WTC11 (cell line): ENCODE results near the gene EFCAB5. TPM values are rescaled to one million over a fixed set of nuclear protein-coding genes. Genes with fewer than 3 reads are reported as not detected.

ENCODE experiments used
- ATAC-seq: fragments of 200-7000 bp; cut with Tn5 transposase; 2 replicates; pipeline ENCODE4 v1.10.0; 2021; ENCODE audit warnings: mild to moderate bottlenecking, moderate library complexity
- CTCF ChIA-PET: fragments of 300-600 bp; sonication (Branson Sonifier 250); formaldehyde crosslinking; loops from one replicate; lab custom pipeline; 2021; ENCODE audit warnings: antibody characterized with exemption; lab: Charles Lee
- POLR2A ChIA-PET: fragments of 350-600 bp; sonication (Branson Sonifier 250); formaldehyde crosslinking; loops from one replicate; lab custom pipeline; 2021; ENCODE audit warnings: antibody characterized with exemption; lab: Charles Lee
- DNase-seq: peaks from one replicate; pipeline ENCODE4 v3.0.0; 2021; ENCODE audit warnings: low spot score
- H3K27ac Mint-ChIP-seq: 2 replicates; pipeline ENCODE4 v1.8.0; 2021; ENCODE audit warnings: mixed read lengths
- H3K27me3 Mint-ChIP-seq: 2 replicates; pipeline ENCODE4 v1.8.0; 2021; ENCODE audit warnings: low read depth, mild to moderate bottlenecking, moderate library complexity, mixed read lengths
- H3K36me3 Mint-ChIP-seq: 2 replicates; pipeline ENCODE4 v1.8.0; 2021; ENCODE audit warnings: mixed read lengths
- H3K4me1 Mint-ChIP-seq: 2 replicates; pipeline ENCODE4 v1.8.0; 2022; ENCODE audit warnings: mixed read lengths
- H3K4me3 Mint-ChIP-seq: 2 replicates; pipeline ENCODE4 v1.8.0; 2021; ENCODE audit warnings: mild to moderate bottlenecking, moderate library complexity, mixed read lengths
- H3K9me3 Mint-ChIP-seq: 2 replicates; pipeline ENCODE4 v1.8.0; 2021; ENCODE audit warnings: mixed read lengths
- CREB1 ChIP-seq: sonication (generic); formaldehyde crosslinking; IDR thresholded peaks from 2 replicates; pipeline ENCODE4 v1.8.0; 2023; ENCODE audit warnings: mild to moderate bottlenecking, missing genetic modification reagents
- CTCF ChIP-seq: fragments of 200-600 bp; IDR thresholded peaks from 2 replicates; pipeline ENCODE4 v1.8.0; 2022; ENCODE audit warnings: antibody characterized with exemption
- ETV6 ChIP-seq: sonication (generic); formaldehyde crosslinking; IDR thresholded peaks from 2 replicates; pipeline ENCODE4 v1.8.1; 2022; ENCODE audit warnings: mild to moderate bottlenecking, missing genetic modification reagents
- FOXK1 ChIP-seq: sonication (generic); formaldehyde crosslinking; IDR thresholded peaks from 2 replicates; pipeline ENCODE4 v1.8.0; 2022; ENCODE audit warnings: mild to moderate bottlenecking, moderate library complexity, missing genetic modification reagents
- FOXP1 ChIP-seq: sonication (generic); formaldehyde crosslinking; IDR thresholded peaks from 2 replicates; pipeline ENCODE4 v1.8.0; 2022; ENCODE audit warnings: missing genetic modification reagents, mild to moderate bottlenecking, moderate library complexity, borderline replicate concordance
- GTF2I ChIP-seq: fragments of 250-450 bp; sonication (Bioruptor Pico); conservative IDR thresholded peaks from 2 replicates; pipeline ENCODE4 v1.4.0; 2021; ENCODE audit warnings: mild to moderate bottlenecking
- KAT7 ChIP-seq: sonication (generic); formaldehyde crosslinking; IDR thresholded peaks from 2 replicates; pipeline ENCODE4 v1.8.1; 2023; ENCODE audit warnings: missing genetic modification reagents, mild to moderate bottlenecking, borderline replicate concordance
- MAX ChIP-seq: sonication (generic); formaldehyde crosslinking; IDR thresholded peaks from 2 replicates; pipeline ENCODE4 v1.8.0; 2022; ENCODE audit warnings: mild to moderate bottlenecking, missing genetic modification reagents
- NFYB ChIP-seq: sonication (generic); formaldehyde crosslinking; conservative IDR thresholded peaks from 2 replicates; pipeline ENCODE4 v1.8.0; 2022; ENCODE audit warnings: low read depth, missing genetic modification reagents
- STAT6 ChIP-seq: sonication (generic); formaldehyde crosslinking; conservative IDR thresholded peaks from 2 replicates; pipeline ENCODE4 v1.8.1; 2023; ENCODE audit warnings: mild to moderate bottlenecking, low read depth, missing genetic modification reagents, moderate library complexity
- TP53 ChIP-seq: sonication (generic); formaldehyde crosslinking; IDR thresholded peaks from 2 replicates; pipeline ENCODE4 v1.8.1; 2023; ENCODE audit warnings: mild to moderate bottlenecking, missing genetic modification reagents
- ZNF121 ChIP-seq: sonication (generic); formaldehyde crosslinking; IDR thresholded peaks from 2 replicates; pipeline ENCODE4 v1.8.0; 2023; ENCODE audit warnings: missing genetic modification reagents
- ZNF317 ChIP-seq: sonication (generic); formaldehyde crosslinking; IDR thresholded peaks from 2 replicates; pipeline ENCODE4 v1.8.1; 2023; ENCODE audit warnings: low read depth, mild to moderate bottlenecking, moderate library complexity, missing genetic modification reagents, borderline replicate concordance
- ZNF416 ChIP-seq: fragments of 250-450 bp; sonication (Bioruptor Pico); IDR thresholded peaks from 2 replicates; pipeline ENCODE4 v1.9.0; 2021; ENCODE audit warnings: mild to moderate bottlenecking, inconsistent platforms
- ZNF671 ChIP-seq: fragments of 250-450 bp; sonication (Bioruptor Pico); IDR thresholded peaks from 2 replicates; pipeline ENCODE4 v1.8.0; 2021; ENCODE audit warnings: mild to moderate bottlenecking
- total RNA-seq: library from RNA; stranded (reverse); gene quantifications from 3 replicates; pipeline ENCODE4 v1.2.3, GENCODE V29; 2021
- TF ChIP-seq, protein P1 (sequence below): sonication (generic); formaldehyde crosslinking; IDR thresholded peaks from 2 replicates; pipeline ENCODE4 v1.8.1; 2023; ENCODE audit warnings: mild to moderate bottlenecking, missing genetic modification reagents, borderline replicate concordance
- TF ChIP-seq, protein P2 (sequence below): fragments of 250-450 bp; sonication (Bioruptor Pico); IDR thresholded peaks from 2 replicates; pipeline ENCODE4 v1.9.0; 2021; ENCODE audit warnings: mild to moderate bottlenecking

Gene EFCAB5
- total RNA-seq, 1 experiment from 2014 or later: 0.59 TPM

DNA sequence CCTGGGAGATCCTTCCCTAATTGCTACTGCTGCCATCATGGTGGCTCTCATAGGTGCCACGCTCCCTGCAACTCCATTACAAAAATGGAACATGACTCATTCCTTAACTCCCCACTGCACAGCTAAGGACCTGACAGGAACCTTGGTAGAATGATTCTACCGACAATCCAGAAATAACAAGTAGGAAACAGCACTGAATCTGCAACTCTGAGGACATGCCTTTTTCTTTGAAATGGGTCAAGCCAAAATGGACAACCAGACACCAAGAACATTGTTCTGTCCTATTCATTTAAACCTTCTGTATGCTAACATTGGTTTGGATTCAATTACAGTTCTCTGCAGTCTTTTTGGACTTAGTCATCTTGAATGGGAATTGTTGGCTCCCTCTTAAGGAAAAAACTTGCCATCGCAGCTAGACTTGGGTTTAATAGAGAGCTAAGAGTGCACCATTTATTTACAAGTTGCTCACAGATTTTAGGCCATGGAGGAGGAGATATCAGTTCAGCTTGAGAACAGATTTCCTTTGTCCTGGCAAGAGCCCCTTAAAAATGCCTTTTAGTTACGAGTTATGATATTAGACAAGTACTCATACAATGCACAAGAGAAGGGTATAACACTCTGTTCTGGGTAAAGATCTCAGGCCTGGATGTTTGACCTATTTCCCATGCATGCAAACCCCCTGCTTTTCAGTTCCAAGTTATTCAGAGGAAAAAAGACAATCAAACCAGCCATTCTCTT lies 154.2 kb downstream of the EFCAB5 start:
- DNase-seq: no peak
- CTCF ChIA-PET: interaction anchor here (0.6 to 5.6 kb wide), 39 partner anchors 10 to 741 kb away, joined by 3 to 114 read pairs (median 4); partner anchors contain the start of gene SSH2

DNA sequence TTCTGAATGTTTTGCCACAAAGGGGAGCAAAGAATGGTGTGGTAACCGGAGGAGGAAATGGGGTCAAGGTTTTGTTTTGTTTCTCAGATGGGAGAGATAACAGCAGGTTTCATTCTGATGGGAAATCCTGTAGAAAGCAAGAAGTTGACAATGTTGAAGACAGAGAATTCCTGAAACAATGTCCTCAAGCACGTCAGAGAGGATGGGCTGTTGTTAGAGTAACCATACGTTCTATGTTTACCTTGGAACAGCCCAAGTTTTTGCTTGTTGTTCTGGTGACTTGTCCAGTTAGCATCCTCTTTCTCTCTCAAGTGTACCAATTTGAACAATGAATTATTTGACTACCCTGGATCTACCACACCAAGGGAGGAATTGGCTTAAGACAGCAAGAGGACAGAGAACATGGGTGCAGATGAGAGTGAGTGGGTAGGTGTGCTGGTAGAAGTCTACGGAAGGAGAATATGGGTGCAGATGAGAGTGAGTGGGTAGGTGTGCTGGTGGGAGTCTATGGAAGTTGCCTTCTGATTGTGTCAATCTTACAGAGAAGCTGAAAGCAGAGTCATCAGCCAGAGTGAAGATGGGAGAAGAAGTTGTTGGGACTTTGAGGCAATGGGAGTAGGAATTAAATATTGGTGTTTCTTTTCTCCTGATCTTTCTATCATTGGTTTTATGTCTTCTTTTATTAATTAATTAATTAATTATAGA lies 160.4 kb downstream of the EFCAB5 start:
- ChIA-PET CTCF (interaction anchor here (6.9 kb wide), 1 partner anchor 7 kb away, joined by 114 read pairs; no protein-coding TSS in a partner anchor), POLR2A (no interaction called here)
- no peak overlapping the region for H3K27ac Mint-ChIP-seq
- H3K4me1 Mint-ChIP-seq: peaks cover 5% of the 10 kb centered on the region; the same call in 1 of the 2 replicates
- ATAC-seq (no peak), DNase-seq (no peak)
- TF ChIP-seq FOXK1 (CRISPR knock-in tag) (no peak), TP53 (CRISPR knock-in tag) (no peak), ETV6 (no peak), ZNF416 (no peak), ZNF121 (CRISPR knock-in tag) (no peak), GTF2I (no peak), NFYB (CRISPR knock-in tag) (no peak), STAT6 (CRISPR knock-in tag) (no peak), KAT7 (CRISPR knock-in tag) (no peak), ZNF671 (CRISPR knock-in tag) (no peak), CREB1 (CRISPR knock-in tag) (no peak), ZNF317 (CRISPR knock-in tag) (no peak)
- TF ChIP-seq, protein P1, sequence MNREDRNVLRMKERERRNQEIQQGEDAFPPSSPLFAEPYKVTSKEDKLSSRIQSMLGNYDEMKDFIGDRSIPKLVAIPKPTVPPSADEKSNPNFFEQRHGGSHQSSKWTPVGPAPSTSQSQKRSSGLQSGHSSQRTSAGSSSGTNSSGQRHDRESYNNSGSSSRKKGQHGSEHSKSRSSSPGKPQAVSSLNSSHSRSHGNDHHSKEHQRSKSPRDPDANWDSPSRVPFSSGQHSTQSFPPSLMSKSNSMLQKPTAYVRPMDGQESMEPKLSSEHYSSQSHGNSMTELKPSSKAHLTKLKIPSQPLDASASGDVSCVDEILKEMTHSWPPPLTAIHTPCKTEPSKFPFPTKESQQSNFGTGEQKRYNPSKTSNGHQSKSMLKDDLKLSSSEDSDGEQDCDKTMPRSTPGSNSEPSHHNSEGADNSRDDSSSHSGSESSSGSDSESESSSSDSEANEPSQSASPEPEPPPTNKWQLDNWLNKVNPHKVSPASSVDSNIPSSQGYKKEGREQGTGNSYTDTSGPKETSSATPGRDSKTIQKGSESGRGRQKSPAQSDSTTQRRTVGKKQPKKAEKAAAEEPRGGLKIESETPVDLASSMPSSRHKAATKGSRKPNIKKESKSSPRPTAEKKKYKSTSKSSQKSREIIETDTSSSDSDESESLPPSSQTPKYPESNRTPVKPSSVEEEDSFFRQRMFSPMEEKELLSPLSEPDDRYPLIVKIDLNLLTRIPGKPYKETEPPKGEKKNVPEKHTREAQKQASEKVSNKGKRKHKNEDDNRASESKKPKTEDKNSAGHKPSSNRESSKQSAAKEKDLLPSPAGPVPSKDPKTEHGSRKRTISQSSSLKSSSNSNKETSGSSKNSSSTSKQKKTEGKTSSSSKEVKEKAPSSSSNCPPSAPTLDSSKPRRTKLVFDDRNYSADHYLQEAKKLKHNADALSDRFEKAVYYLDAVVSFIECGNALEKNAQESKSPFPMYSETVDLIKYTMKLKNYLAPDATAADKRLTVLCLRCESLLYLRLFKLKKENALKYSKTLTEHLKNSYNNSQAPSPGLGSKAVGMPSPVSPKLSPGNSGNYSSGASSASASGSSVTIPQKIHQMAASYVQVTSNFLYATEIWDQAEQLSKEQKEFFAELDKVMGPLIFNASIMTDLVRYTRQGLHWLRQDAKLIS (CRISPR knock-in tag): no peak
- TF ChIP-seq, protein P2, sequence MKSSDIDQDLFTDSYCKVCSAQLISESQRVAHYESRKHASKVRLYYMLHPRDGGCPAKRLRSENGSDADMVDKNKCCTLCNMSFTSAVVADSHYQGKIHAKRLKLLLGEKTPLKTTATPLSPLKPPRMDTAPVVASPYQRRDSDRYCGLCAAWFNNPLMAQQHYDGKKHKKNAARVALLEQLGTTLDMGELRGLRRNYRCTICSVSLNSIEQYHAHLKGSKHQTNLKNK (CRISPR knock-in tag): no peak
- no peaks in the 10 kb centered on the region for H3K36me3 Mint-ChIP-seq
- H3K4me3 Mint-ChIP-seq: no peak overlapping the region
- no peaks in the 10 kb centered on the region for H3K9me3 Mint-ChIP-seq
- H3K27me3 Mint-ChIP-seq: no peaks in the 10 kb centered on the region

More for the DNA sequence above, 154.2 kb downstream of the EFCAB5 start:
- no peaks in the 10 kb centered on the region; the same call in 1 of the 2 replicates for H3K27me3 Mint-ChIP-seq
- H3K4me1 Mint-ChIP-seq: 0 out of 2 replicates have a peak, but pooled peaks cover 3% of the 10 kb centered on the region
- no peaks in the 10 kb centered on the region for H3K9me3 Mint-ChIP-seq
- H3K36me3 Mint-ChIP-seq: no peaks in the 10 kb centered on the region
- no peak overlapping the region for H3K4me3 Mint-ChIP-seq
- peak; percentile 38 for ATAC-seq
- POLR2A ChIA-PET: interaction anchor here (0.6 kb wide), 2 partner anchors 165 to 776 kb away, joined by 3 read pairs; no protein-coding TSS in a partner anchor
- no peak overlapping the region for H3K27ac Mint-ChIP-seq
- no peak for TF ChIP-seq MAX (CRISPR knock-in tag)
- no peak for TF ChIP-seq FOXP1 (CRISPR knock-in tag)
- peak; percentile 36; the same call in 1 of the 2 replicates for TF ChIP-seq CTCF
